NCI-H2107 treated with DMSO at 0.1 percent for 48 hours (cell line): Measurements from ENCODE around the gene GJA1.
"Not testable (repeated sequence)": the region's sequence is repeated elsewhere in the genome, so short reads cannot be mapped to it uniquely, and the experiment has no call there.

Experiments used
- DNase-seq: peaks from one replicate; lab custom pipeline; 2025; ENCODE audit not compliant: unreplicated experiment; lab: John Stamatoyannopoulos, UW

Gene GJA1

DNA sequence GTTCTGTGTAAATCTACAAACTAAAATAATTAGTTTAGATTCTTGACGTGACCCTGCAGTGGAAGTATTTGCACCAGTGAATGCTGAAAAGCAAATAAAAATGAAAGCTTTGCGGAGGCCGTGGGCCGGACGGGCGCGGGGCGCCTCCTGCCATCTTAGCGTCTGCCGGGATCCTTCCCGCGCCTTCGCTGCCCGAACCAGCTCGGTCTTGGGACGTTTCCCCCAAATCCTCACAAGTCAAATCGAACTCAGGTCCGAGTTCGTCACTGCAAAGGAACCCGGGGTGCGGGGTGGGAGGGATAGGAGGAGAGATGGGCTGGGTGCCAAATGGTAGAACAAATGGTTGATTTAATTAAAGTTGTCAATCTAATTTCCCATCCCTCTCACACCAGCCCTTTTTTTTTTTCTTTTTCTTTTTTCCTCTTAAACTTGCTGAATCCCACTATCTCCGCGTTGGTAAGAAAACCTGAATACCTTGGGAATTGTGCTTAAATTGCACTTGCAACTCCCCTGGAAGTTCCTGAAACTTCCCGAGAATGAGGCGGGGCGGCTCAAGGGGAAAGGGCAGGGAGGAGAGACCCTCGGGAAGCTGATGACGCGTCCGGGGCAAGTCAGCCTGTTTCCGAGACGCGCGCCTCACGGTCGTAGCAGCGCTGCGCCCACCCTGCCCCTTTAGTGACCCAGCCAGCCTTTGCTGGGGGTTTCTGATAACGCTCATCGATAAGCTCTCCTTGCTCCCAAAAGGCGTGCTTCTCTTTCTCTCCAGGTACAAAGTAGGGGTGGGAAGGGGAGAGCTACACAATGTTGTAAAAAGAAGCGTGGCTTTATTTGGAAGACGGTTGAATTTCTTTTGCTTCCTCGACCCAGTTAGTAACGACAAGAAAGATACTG lies 1.8 kb downstream of the GJA1 start:
- no peak for DNase-seq

DNA sequence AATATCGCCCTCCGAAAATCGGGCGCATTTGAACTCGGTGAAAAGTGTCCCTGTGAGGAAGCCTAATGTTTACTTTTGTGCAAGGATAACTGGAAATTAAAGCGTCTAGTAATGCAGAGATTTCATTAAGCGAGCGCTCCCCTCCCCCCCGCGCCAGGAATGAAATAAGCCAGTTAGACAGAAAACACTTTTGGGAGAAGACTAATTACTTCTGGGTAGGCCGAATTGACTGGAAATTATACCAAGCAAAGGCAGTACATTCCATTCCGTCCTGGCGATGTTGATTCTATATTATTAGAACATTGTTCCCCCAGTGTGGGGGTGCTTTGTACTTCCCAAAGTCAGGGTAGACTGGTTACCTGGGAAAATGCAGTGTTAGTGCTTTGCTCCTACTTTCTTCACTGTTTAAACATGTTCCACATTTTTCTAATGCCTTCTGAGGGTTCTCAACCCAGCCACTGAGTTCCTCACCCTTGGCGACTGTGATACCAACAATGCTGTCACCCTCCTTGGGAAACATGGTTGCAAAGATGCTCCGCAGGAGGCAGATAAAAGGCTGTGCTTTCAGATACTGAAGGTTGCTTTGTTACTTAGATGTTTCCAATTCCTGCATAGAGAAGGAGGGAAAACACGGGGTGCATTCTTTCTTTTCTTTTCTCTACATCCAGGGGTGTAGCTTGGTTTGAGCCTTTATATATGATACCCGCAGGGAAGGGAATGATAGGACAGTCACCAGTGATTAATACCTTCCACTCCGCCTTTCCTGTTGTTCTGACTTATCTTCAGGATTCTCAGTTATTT lies 2.6 kb downstream of the GJA1 start:
- DNase-seq = no peak

DNA sequence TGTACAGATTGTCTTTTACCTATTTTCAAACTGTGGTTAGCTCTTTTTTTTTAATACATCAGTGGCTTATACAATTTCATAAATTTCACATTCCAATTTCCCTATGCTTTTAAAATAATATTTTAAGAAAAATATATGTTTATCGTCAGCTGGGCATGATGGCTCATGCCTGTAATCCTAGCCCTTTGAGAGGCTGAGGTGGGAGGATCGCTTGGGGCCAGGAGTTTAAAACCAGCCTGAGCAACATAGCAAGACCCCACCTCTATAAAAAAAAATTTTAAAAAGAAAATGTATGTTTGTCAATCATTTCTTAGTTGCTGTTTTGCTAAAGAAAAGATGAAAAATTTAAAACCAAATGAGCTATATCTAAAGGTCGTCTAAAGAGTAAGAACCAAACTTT lies 3.4 kb downstream of the GJA1 start:
- no peak for DNase-seq

DNA sequence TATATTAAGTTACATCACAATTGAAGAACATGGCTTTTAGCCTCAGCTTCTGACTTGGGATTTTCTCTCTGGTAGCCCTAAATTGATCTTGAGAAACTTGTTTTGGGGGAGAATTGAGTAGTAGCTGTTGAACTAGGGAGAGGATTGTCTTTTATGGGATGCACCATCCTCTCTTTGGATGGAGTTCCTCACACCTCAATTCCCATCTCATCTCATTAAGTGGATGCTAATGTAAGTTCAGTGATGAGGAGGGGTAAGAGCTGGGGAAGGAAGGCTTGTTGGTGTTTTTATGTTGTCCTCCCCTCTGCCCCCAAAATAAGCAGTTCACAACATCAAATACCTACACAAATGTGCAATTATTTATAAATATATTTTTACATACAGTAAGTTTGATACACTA lies 4.0 kb downstream of the GJA1 start:
- no peak for DNase-seq

DNA sequence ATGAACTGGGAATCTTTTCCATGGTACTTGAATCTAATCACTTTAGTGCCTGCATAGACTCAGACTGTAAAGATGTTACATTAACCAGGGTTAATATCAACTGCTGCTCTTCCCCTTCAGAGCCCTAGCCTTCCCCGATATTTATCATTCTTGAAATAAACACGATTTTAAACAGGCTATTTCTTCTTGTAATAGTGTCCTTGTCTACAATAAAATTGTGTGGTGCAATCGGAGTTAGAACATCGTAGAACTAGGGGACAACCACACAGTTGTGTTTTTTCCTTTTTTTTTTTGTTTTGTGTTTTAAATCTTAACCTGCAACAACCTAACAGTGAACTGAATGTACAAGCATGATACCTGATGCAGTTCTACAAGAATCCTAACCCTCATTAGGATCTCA lies 4.5 kb downstream of the GJA1 start:
- no peak for DNase-seq

DNA sequence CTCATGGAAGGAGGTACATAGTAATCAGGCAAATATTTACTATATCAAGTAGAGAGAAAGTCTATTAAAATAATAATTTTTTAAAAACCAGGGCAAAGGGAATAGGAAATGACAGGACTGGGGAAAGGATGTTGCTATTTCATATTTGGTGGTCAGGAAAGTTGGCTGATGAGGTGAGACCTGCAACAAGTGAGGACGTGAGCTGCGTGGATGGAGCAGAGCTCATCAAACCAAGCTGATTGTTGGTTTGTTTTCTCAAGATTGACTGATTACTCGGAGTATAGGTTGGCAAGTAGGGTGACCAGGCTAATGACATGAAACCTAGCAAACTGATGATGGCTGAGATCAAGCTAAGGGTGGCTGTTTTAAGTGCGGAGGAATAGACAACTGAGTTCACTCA lies 6.0 kb downstream of the GJA1 start:
- no peak for DNase-seq

DNA sequence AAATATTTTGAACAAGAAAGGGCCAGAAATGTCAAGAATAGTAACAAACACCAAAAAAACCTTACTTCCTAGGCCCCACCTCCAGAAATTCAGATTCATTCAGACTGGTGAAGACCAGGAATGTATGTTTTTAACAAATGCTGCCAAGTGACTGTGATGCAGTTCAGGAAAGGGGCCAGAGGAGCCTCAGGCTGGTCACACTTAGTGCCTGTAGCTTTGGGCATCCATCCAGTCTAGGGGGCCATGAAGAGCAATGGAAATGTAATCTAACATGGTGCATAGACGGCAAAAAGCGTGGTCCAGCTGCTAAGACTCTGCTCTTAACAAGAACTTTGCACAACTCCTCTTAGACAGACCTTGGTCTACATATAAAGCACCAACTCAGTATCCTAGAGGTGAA lies 7.1 kb downstream of the GJA1 start:
- DNase-seq = no peak

DNA sequence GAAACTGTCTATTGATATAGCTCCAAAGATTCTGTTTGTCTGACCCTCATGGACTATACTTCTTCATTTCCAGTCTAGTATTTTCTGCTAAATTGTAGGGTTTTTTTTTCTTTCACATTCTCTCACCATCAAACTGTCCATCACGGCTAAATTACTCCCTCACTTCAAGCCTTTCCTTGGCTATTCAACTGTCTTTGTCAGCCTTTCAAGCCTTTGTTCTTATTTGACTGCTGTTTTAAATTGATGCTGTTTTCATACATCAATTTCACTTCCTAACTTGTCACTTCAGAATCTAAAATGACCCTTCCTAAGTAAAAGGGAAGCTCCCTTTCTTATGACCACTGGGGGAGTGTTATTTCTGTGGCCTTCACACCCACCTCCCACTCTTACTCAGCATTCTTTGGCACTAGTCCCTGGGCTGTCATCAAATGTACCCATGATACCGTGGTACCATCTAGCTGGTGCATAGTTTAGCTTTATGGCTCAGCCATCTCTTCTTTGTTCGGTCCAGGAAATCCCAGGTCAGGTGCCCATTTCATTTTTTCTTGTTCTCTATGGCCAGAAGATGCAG lies 8.6 kb downstream of the GJA1 start:
- DNase-seq = no peak

DNA sequence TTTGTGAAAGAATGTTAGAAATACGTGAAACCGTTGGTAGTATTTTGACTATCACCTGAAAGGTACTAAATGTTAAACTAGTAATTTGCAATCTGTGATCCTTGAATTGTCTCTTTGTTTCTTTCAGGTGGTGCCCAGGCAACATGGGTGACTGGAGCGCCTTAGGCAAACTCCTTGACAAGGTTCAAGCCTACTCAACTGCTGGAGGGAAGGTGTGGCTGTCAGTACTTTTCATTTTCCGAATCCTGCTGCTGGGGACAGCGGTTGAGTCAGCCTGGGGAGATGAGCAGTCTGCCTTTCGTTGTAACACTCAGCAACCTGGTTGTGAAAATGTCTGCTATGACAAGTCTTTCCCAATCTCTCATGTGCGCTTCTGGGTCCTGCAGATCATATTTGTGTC lies 11.3 kb downstream of the GJA1 start:
- DNase-seq = not testable (repeated sequence)

DNA sequence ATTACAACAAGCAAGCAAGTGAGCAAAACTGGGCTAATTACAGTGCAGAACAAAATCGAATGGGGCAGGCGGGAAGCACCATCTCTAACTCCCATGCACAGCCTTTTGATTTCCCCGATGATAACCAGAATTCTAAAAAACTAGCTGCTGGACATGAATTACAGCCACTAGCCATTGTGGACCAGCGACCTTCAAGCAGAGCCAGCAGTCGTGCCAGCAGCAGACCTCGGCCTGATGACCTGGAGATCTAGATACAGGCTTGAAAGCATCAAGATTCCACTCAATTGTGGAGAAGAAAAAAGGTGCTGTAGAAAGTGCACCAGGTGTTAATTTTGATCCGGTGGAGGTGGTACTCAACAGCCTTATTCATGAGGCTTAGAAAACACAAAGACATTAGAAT lies 12.3 kb downstream of the GJA1 start:
- DNase-seq = not testable (repeated sequence)

DNA sequence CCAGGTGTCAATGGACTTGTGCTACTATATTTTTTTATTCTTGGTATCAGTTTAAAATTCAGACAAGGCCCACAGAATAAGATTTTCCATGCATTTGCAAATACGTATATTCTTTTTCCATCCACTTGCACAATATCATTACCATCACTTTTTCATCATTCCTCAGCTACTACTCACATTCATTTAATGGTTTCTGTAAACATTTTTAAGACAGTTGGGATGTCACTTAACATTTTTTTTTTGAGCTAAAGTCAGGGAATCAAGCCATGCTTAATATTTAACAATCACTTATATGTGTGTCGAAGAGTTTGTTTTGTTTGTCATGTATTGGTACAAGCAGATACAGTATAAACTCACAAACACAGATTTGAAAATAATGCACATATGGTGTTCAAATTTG lies 13.1 kb downstream of the GJA1 start:
- not testable (repeated sequence) for DNase-seq

DNA sequence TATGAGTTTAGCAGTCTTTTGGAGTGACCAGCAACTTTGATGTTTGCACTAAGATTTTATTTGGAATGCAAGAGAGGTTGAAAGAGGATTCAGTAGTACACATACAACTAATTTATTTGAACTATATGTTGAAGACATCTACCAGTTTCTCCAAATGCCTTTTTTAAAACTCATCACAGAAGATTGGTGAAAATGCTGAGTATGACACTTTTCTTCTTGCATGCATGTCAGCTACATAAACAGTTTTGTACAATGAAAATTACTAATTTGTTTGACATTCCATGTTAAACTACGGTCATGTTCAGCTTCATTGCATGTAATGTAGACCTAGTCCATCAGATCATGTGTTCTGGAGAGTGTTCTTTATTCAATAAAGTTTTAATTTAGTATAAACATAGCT lies 13.9 kb downstream of the GJA1 start:
- DNase-seq = no peak

DNA sequence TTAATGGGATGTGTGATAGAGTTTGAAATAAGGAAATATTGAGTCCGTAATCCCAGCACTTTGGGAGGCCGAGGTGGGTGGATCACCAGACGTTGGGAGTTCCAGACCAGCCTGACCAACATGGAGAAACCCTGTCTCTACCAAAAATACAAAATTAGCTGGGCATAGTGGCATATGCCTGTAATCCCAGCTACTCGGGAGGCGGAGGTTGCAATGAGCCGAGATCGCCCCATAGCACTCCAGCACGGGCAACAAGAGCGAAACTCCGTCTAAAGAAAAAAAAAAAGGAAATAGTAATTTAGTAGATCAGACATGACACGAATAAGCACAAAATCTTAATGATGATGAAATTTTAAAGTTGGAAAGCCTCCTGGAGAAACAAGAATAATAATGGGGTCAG lies 14.8 kb downstream of the GJA1 start:
- no peak for DNase-seq

DNA sequence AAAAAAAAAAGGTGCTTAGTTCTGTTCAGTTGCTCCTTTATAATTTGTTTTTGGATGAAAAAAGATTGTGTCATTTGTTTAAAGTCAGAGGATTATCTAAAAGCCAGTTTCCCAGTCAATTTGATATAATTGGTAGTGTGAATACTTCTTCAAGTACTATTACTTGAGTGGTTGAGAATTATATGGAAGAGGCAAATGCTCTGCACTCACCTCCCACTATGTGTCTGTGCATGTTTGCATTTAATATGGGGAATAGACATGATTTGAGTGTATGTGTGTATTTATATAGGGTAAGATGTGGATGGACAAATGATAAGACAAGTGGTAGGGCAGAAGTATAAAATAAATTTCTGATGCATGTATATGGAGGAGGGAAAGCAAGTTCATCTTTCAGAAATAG lies 15.8 kb downstream of the GJA1 start:
- no peak for DNase-seq

DNA sequence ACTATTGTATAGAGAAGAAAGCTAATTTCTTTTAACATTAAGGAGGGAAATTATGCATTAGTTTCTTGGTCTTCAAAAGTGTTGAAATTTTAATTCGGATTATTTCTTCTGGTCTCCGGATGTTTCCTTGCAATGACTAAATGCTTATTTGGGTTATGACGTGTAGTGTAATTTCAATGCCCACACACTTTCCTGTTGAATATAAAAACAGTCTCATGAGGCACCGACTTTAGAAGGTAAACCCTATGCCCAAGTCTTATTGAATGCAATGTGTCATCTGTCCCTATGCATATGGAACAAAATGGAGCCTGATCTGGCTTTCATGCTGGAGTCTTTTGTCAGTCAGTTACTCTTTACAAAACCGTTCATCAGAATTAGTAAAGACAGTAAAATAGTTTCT lies 17.7 kb downstream of the GJA1 start:
- no peak for DNase-seq

DNA sequence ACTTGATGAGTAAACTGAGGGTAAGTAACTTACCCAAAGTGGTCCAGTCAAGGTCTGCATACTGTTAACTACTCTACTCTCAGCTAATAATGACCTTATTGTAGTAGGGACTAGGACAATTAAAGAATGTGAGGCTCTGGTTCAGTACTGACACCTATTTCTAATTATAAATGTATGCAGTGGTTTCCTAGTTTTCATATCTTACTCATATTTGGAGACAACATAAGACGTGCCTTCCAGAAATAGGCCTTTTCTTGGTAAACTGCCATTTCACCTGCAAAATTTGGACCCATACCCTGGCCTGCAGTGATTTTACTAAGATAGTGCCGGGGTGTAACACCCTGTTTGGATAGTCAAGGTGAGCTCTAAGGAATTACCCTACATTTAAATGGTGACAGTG lies 24.7 kb downstream of the GJA1 start:
- DNase-seq = no peak

DNA sequence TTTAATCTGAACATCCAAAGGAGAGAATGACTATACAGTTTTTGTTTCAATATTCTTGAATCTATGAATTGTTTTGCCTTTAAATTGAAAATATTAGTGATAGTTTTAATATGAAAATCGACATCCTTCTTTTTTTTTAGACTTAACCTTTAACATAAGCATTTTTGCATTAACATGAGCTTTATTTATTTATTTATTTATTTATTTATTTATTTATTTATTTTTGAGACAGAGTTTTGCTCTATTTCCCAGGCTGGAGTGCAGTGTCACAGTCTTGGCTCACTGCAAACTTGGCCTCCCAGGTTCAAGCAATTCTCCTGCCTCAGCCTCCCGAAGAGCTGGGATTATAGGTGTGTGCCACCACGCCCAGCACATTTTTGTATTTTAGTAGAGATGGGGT lies 27.6 kb downstream of the GJA1 start:
- no peak for DNase-seq

DNA sequence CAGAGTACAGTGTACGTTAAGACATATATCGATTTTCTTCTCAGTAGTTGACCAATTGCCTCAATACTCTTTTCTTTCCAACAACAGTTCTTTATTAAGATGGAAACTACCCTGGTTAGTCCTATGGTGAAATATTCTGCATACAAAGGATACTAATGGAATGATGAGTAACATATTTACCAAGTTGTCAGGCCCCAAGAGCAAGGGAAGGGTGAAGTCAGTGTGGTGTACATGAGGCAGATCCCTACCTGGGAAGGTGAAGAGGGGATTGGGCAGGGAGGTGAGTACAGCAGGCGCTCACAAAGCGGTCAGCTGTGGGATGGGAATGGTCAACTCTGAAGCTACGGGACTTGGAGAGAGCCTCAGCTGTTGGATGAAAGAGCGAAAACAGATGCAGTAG lies 29.7 kb downstream of the GJA1 start:
- DNase-seq = no peak

DNA sequence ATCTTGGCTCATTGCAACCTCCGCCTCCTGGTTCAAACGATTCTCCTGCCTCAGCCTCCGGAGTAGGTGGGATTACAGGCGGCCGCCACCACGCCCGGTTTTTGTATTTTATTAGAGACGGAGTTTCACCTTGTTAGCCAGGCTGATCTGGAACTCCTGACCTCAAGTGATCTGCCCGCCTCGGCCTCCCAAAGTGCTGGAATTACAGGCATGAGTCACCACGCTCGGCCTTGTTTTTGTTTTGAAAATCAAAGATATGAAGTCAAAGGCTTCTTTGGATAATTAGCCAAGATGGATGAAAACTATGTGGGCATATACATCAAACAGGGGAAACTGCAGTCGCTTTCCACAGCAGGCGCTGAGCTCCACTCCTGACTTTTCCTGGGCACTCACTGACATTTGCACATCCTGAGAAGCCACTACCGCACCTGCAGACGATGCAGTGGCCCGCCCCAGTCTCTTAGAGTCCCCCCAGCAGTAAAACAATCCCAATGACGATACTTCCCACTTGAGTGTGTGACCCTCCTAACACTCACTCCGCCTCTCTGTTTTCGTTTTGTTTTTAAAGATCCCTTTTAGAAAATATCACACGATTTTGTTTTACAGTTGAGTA lies 44.1 kb downstream of the GJA1 start:
- no peak for DNase-seq

DNA sequence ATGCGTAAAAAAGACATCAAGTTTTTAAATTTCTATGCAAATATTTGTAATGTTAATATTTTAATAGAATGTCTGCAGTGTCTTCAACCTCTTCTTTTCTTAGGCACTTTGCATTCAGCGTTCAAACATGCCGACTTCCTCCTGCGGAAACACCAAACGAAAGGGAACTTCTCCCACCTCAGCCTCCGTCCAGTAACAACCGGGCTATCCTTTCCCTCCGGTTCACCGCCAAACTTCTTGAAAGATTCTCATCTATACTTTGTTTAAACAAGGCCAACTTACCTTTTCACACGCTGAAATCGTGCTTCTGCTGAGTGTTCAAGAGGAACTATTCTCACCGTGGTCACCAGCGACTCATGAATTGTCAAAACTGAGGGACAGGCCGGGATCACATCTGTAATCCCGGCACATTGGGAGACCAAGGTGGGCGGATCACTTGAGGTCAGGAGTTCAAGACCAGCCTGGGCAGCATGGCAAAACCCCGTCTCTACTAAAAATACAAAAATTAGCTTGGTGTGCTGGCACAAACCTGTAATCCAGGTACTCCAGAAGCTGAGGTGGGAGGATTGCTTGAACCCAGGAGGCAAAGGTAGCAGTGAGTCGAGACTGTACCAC lies 44.8 kb downstream of the GJA1 start:
- no peak for DNase-seq

DNA sequence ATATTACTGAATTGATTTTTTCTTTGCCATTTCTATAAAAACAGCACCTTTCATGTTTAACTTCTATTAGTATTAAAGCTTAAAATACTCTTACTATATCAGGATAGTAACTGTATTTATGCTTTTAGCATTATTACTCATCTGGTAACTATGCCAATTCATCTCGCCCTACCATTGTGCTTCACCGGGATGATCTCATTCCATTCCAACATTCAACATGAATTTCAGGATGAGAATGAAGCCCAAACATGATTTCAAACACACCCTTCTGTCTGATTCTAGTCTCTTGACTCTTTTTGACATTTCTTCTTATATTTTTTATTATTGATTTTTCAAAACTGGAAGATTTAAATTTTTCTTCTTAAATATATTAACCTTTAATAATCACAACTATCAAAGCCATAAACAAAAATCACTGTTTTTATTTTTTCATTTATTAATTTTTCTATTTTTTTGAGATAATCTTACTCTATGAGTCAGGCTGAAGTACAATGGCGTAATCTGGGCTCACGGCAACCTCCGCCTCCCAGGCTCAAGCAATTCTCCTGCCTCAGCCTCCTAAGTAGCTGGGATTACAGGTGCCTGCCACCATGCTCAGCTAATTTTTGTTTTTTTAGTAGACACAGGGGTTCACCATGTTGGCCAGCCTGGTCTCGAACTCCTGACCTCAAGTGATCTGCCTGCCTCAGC lies 46.7 kb downstream of the GJA1 start:
- DNase-seq = no peak
